ENCODE results near the gene NTRK1.
"Not testable (repeated sequence)": the region's sequence is repeated elsewhere in the genome, so short reads cannot be mapped to it uniquely, and the experiment has no call there.

Gene NTRK1

GRCh38 chr1:156922986-156923669 lies 62.5 kb downstream of the NTRK1 start:
- H3K4me3 ChIP-seq, result peak overlapping the region; percentile 53
- no peak overlapping the region for H3K27ac ChIP-seq
- TF ChIP-seq CTCF (IDR thresholded peaks at IDR 0.05), result no peak
- DNase-seq (ENCODE audit: low spot score), result no peak

GRCh38 chr1:156923670-156924477 lies 63.2 kb downstream of the NTRK1 start:
- TF ChIP-seq CTCF (IDR thresholded peaks at IDR 0.05), result no peak
- DNase-seq (ENCODE audit: low spot score), result no peak
- Histone ChIP-seq H3K27ac (no peak overlapping the region), H3K4me3 (peak overlapping the region; percentile 53)

GRCh38 chr1:156924478-156925153 lies 64.0 kb downstream of the NTRK1 start:
- DNase-seq (ENCODE audit: low spot score), result no peak
- H3K27ac ChIP-seq, result no peak overlapping the region
- no peak overlapping the region for H3K4me3 ChIP-seq
- TF ChIP-seq CTCF (IDR thresholded peaks at IDR 0.05), result no peak

- no peak for DNase-seq (ENCODE audit: low spot score)
- H3K27ac ChIP-seq, result no peak overlapping the region
- no peak for TF ChIP-seq CTCF (IDR thresholded peaks at IDR 0.05)
- no peak overlapping the region for H3K4me3 ChIP-seq
These were observed 64.7 kb downstream of the NTRK1 start for GRCh38 chr1:156925154-156926010.

- no peak for DNase-seq (ENCODE audit: low spot score)
- no peak overlapping the region for H3K4me3 ChIP-seq
- H3K27ac ChIP-seq, result no peak overlapping the region
- TF ChIP-seq CTCF (IDR thresholded peaks at IDR 0.05), result no peak
These were observed 65.5 kb downstream of the NTRK1 start for GRCh38 chr1:156926175-156926574.

GRCh38 chr1:156926695-156927094 lies 66.0 kb downstream of the NTRK1 start:
- not testable (repeated sequence) for H3K4me3 ChIP-seq; DNase-seq (ENCODE audit: low spot score); H3K27ac ChIP-seq
